Mucosa of stomach (tissue), 1 donor: ENCODE results near the gene CDH4.

Source experiments
- H3K27me3 ChIP-seq: one replicate; pipeline ENCODE4 v1.7.0; 2013; ENCODE audit warnings: mild to moderate bottlenecking, low read length; ENCODE audit not compliant: control insufficient read depth, insufficient read depth
- H3K36me3 ChIP-seq: one replicate; pipeline ENCODE4 v1.7.0; 2013; ENCODE audit warnings: low read length; ENCODE audit not compliant: control insufficient read depth, insufficient read depth
- H3K4me1 ChIP-seq: one replicate; pipeline ENCODE4 v1.7.0; 2013; ENCODE audit warnings: mild to moderate bottlenecking, low read length; ENCODE audit not compliant: control insufficient read depth, insufficient read depth
- H3K4me3 ChIP-seq: one replicate; pipeline ENCODE4 v1.7.0; 2013; ENCODE audit warnings: low read length
- H3K9ac ChIP-seq: one replicate; pipeline ENCODE4 v1.7.0; 2013; ENCODE audit warnings: mild to moderate bottlenecking, low read length, moderate library complexity
- H3K9me3 ChIP-seq: one replicate; pipeline ENCODE4 v1.7.0; 2013; ENCODE audit warnings: mild to moderate bottlenecking, low read length, moderate library complexity; ENCODE audit not compliant: control insufficient read depth
- donor health status: Pancreatic carcinoma.

Gene CDH4

DNA sequence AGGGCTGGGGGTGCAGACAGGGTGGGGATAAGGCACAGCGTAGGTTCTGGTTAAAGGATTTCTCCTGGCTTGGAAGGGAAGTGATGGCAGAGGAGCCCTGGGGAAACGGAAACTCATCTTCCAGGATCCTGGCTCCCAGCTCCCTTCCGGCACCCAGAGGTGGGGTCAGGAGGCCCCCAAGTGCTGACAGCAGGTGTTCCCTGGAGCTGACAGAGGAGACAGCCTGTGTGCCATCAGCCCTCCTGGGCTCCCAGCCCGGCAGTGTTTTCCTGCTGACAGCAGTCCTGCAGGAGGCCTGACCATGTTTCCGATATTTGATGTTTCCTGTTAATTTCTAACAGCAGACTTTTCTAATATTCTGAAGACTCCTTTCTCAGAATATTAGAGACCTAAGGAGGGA lies 536.3 kb downstream of the CDH4 start:
- no peaks in the 10 kb centered on the region for H3K9me3 ChIP-seq
- H3K27me3 ChIP-seq, result no peaks in the 10 kb centered on the region
- H3K4me1 ChIP-seq, result no peaks in the 10 kb centered on the region
- no peak overlapping the region for H3K4me3 ChIP-seq
- no peak overlapping the region for H3K9ac ChIP-seq
- H3K36me3 ChIP-seq, result no peaks in the 10 kb centered on the region

DNA sequence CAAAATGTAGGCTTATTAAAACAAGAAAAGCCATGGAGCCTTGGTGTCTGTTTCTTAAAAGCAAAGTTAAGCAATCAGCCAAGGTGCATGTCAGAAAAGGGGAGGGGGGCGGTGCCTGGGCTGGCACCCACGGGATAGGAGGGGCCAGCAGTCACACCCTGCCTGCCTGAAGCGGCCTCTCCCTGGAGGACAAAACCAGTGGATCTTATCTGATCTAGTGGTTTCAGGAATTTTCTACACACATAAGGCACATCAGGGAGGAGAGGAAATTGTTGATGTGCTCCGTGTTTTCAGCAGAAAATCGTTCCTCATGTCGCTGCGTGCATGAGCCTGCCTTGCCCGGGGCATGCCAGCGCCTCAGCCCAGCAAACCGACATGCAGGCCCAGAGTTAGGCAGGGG lies 537.3 kb downstream of the CDH4 start:
- Histone ChIP-seq H3K9ac (no peak overlapping the region), H3K36me3 (no peaks in the 10 kb centered on the region), H3K9me3 (no peaks in the 10 kb centered on the region), H3K4me3 (no peak overlapping the region), H3K27me3 (no peaks in the 10 kb centered on the region), H3K4me1 (no peaks in the 10 kb centered on the region)

DNA sequence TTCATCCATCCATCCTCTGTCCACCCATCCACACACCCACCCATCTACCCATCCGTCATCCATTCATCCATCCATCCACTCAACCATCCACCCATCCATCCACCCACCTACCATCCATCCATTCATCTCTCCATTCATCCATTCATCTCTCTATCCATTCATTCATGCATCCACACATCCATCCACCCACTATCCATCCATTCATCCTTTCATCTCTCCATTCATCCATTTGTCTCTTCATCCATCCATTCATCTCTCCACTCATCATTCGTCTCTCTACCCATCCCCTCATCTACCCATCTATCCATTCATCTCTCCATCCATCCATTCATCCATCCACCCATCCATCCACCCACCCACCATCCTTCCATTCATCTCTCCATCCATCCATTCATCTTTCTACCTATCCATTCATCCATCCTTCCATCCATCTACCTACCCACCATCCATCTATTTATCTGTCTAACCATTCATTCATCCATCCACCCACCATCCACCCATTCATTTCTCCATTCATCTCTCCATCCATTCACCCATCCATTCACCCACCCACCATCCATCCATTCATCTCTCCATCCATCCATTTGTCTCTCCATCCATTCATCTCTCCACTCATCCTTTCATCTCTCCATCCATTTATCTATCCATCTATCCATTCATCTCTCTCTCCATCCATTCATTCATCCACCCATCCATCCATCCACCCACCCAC lies 538.2 kb downstream of the CDH4 start:
- H3K9ac ChIP-seq, result no peak overlapping the region
- H3K4me1 ChIP-seq, result no peaks in the 10 kb centered on the region
- H3K27me3 ChIP-seq, result peaks cover 2% of the 10 kb centered on the region
- H3K9me3 ChIP-seq, result no peaks in the 10 kb centered on the region
- H3K36me3 ChIP-seq, result no peaks in the 10 kb centered on the region
- no peak overlapping the region for H3K4me3 ChIP-seq

DNA sequence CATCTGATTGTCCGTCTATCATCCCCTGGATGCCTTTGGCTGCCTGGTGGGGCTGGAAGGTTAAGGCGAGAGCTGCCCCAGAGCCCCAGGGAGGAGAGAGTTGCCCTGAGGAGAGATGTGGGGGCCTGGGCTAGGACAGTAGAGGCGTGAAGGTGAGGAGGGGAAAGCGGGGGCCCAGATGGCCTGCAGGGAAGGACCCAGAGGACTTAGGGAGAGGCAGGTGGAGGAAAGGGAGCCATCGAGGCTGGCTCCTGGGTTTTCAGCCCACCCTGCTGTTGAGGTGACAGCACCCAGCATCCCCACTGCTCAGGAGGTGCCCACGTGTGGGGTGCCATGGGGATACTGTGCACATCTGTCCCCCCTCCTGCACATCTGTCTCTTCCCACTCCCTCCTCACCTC lies 539.9 kb downstream of the CDH4 start:
- Histone ChIP-seq H3K4me1 (no peaks in the 10 kb centered on the region), H3K9ac (no peak overlapping the region), H3K36me3 (no peaks in the 10 kb centered on the region), H3K4me3 (no peak overlapping the region), H3K9me3 (no peaks in the 10 kb centered on the region), H3K27me3 (peaks cover 4% of the 10 kb centered on the region)

DNA sequence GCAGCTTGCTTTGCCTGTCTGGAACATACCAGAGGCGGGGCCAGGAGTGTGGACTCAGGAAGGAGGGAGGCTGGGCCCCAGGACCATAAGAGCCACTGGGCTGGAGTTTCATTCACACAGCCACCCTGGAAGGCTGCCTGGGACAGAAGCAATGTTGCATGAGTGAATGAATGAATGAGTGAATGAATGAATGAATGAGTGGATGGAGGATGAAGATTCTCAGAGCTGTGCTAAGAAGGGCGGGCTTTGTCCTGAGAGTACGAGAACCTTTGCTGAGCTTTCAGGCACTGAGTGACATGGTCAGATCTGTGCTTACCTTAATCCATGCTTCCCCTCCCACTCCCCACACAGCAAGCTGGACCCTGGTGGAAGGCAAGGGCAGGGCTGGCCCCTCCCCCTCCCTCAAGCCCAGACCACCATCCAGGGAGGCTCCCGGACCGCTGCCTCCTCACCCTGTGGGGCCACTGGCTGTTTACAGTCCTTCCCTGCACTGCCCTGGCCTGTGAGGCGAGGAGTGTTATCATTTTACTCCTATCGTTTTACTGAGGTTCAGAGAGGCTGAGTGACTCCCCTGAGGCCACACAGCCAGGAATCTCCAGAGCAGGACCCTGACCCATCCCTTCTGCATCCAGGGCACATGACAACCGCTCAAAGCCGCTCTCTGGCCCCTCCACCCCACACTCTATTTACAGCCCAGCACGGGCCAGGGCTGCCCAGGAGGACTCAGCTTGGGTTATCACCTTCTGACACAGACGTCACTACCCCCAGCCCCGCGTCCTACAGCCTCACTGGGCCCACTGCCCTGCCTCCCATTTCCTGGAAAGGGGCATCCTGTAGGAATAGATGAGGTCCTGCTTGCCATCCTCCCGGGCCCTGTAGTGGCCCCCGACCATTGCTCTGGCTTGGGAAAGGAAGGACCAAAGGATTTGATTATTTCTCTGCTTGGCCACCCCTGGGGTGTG lies 543.9 kb downstream of the CDH4 start:
- no peaks in the 10 kb centered on the region for H3K9me3 ChIP-seq
- no peaks in the 10 kb centered on the region for H3K36me3 ChIP-seq
- no peak overlapping the region for H3K9ac ChIP-seq
- H3K4me1 ChIP-seq, result no peaks in the 10 kb centered on the region
- no peak overlapping the region for H3K4me3 ChIP-seq
- H3K27me3 ChIP-seq, result peaks cover 9% of the 10 kb centered on the region

DNA sequence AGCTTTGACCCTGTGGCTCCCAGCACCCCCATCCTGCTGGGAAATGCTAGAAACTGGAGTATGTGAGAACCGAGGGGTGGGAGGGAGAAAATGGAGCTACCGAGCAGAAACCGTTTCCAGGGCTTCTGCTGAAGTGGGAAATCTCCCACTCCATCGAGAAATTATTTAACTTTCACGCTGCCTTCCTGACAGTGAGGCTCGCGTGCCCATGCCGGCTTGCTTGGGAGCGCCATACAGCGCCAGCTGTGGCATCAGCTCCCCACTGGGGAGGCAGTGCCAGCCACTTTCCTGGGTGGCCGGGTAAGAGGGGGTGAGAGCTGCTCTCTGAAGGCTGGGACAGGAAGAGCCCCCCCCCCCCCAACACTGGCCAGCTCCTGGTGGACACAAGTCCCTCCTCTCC lies 544.7 kb downstream of the CDH4 start:
- Histone ChIP-seq H3K27me3 (peaks cover 17% of the 10 kb centered on the region), H3K4me1 (no peaks in the 10 kb centered on the region), H3K4me3 (no peak overlapping the region), H3K36me3 (no peaks in the 10 kb centered on the region), H3K9ac (no peak overlapping the region), H3K9me3 (no peaks in the 10 kb centered on the region)

DNA sequence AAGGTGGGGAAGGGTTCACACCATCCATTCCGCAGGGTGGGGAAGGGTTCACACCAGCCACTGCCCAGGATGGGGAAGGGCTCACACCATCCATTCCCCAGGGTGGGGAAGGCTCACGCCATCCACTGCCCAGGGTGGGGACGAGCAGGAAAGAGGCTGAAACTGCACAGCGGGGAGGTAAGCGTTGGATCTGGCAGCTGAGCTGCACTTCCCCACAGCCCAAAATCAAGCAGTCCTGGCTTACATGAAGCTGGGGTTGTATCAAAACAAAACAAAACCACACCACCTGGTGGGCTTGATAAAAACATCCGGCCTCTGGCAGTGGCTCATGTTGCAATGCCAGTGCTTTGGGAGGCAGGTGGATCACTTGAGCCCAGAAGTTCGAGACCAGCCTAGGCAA lies 545.1 kb downstream of the CDH4 start:
- Histone ChIP-seq H3K27me3 (peaks cover 18% of the 10 kb centered on the region), H3K4me3 (no peak overlapping the region)

DNA sequence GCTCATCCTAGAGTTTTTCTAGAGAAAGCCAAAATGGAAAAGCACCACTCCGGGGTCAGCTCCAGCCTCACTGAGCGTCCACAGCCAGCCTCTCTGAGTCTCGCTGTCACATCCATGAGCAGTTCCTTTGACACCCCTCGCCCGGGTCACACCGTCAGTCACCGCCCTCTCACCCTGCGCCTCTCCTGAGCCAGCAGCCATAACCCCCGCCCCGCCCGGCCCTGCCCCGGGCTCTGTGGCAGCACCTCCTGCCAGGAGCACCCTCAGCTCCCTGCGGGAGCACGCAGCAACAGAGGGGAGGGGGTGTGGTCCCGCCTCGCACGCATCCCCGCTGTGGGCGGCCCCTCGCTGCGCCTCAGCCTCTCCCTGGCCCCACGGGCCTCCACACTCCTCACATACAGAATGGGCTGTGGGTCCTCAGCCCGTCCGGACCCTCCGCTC lies 545.9 kb downstream of the CDH4 start:
- H3K4me1 ChIP-seq, result no peaks in the 10 kb centered on the region
- H3K27me3 ChIP-seq, result peaks cover 18% of the 10 kb centered on the region
- H3K9ac ChIP-seq, result no peak overlapping the region
- no peaks in the 10 kb centered on the region for H3K9me3 ChIP-seq
- H3K36me3 ChIP-seq, result no peaks in the 10 kb centered on the region
- no peak overlapping the region for H3K4me3 ChIP-seq

More for the DNA sequence above, 545.1 kb downstream of the CDH4 start:
- no peaks in the 10 kb centered on the region for H3K4me1 ChIP-seq
- H3K9me3 ChIP-seq, result no peaks in the 10 kb centered on the region
- no peak overlapping the region for H3K9ac ChIP-seq
- no peaks in the 10 kb centered on the region for H3K36me3 ChIP-seq

DNA sequence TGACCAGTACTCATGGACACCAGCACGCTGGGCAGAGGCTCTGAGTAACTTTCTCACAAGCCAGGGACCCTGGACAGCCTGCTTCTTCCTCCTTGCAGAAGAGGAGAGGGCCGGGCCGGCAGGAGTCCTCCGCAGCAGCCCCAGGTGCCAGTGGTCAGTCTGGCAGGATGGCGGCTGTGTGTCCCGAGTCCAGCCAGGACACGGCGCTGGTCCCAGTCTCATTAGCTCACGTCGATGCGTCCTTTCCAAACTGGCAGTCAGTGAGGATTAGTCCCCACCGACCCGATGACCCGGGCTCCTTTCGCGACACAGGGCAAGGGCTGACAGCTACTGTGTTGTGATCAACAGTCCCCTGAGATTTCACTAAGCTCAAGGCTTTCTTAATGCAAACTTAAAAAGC lies 546.6 kb downstream of the CDH4 start:
- H3K27me3 ChIP-seq, result peaks cover 18% of the 10 kb centered on the region
- H3K36me3 ChIP-seq, result no peaks in the 10 kb centered on the region
- H3K9ac ChIP-seq, result no peak overlapping the region
- no peak overlapping the region for H3K4me3 ChIP-seq
- no peaks in the 10 kb centered on the region for H3K4me1 ChIP-seq
- no peaks in the 10 kb centered on the region for H3K9me3 ChIP-seq

DNA sequence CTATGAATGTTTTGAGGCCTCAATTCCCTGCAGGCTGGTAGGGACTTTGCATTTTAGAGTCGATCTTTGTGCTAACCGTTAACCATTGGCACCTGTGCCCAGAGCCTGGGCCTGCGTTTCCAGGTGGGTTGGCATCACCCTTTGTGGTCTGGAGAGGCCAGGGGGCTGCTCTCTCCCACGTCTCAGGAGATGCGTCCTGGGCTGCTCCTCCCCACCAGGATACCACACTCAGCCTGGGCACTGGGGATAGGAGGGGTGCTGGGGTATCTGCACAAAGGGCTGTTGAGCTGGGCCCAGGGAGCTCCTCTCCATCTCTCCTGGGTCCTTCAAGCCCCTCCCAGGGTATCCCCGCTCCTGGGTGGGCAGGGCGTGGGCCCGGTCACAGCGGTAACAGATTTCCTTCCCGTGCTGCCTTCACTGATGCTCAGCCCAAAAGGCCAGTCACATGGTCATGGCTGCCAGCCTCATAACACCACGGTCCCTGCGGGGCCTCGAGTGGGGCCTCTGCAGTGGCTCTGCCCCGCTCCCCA lies 547.4 kb downstream of the CDH4 start:
- no peak overlapping the region for H3K9ac ChIP-seq
- peaks cover 22% of the 10 kb centered on the region for H3K27me3 ChIP-seq
- H3K4me3 ChIP-seq, result no peak overlapping the region
- H3K36me3 ChIP-seq, result no peaks in the 10 kb centered on the region
- no peaks in the 10 kb centered on the region for H3K9me3 ChIP-seq
- H3K4me1 ChIP-seq, result no peaks in the 10 kb centered on the region

DNA sequence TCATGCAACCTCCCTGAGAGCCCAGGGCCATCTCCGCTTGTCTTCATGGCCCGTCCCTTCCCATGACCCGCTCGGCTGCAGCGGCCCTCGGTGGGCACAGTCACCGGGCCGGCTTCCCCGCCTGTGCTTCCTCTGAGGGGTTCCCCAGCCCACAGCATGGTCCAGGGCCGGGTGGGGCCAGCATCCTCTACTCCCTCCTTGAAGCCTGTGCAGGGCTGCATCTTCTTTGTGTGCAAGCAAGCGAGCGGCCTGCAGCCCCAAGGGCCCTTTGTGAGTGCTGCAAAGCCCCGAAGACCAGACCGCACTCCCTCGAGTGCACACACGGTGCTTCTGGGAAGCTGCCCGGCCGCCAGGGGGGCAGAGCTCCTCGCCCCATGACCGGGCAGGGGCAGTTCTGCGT lies 547.9 kb downstream of the CDH4 start:
- no peaks in the 10 kb centered on the region for H3K4me1 ChIP-seq
- no peaks in the 10 kb centered on the region for H3K36me3 ChIP-seq
- no peak overlapping the region for H3K4me3 ChIP-seq
- H3K9ac ChIP-seq, result no peak overlapping the region
- peaks cover 25% of the 10 kb centered on the region for H3K27me3 ChIP-seq
- no peaks in the 10 kb centered on the region for H3K9me3 ChIP-seq
